Measurements from ENCODE around the gene ASPHD1. TPM values are rescaled to one million over a fixed set of nuclear protein-coding genes. Genes with fewer than 3 reads are reported as not detected.

ASPHD1 gene
- polyA plus RNA-seq, 3 donors, result not detected

- H3K27me3 Mint-ChIP-seq (ENCODE audit: low read depth in 3 of 3), result peaks cover 1 to 9% (median 2%) of the 10 kb centered on the region in 3 donors
- Histone ChIP-seq H3K36me3 (replicated peaks in 1 of 2; ENCODE audit: control insufficient read depth in 1 of 2, insufficient read depth in 2 of 2, low read length in 2 of 2) (no peaks in the 10 kb centered on the region), H3K4me1 (ENCODE audit: control insufficient read depth in 1 of 2, insufficient read depth in 2 of 2, low read length in 2 of 2) (peaks cover 14 to 16% of the 10 kb centered on the region in 2 donors), H3K27me3 (ENCODE audit: control insufficient read depth in 2 of 2, insufficient read depth in 2 of 2, low read length in 2 of 2) (no peaks in the 10 kb centered on the region), H3K9me3 (replicated peaks in 1 of 2; ENCODE audit: control insufficient read depth in 1 of 2, insufficient read depth in 1 of 2, low read length in 2 of 2) (no peaks in the 10 kb centered on the region), H3K4me3 (replicated peaks in 1 of 3; ENCODE audit: low read depth in 2 of 3, low read length in 3 of 3) (no peak overlapping the region), H3K4me2 (replicated peaks; ENCODE audit: extremely low read depth, low read length, poor library complexity, severe bottlenecking) (no peak overlapping the region), H3K9ac (ENCODE audit: insufficient read depth, low read length, poor library complexity, severe bottlenecking) (no peak overlapping the region), H3K79me2 (ENCODE audit: insufficient read depth, low read length) (no peaks in the 10 kb centered on the region), H2AFZ (ENCODE audit: insufficient read depth, low read depth, low read length, poor library complexity, severe bottlenecking) (no peak overlapping the region), H3K27ac (ENCODE audit: low read depth in 1 of 2, low read length in 2 of 2) (no peak overlapping the region), H4K20me1 (ENCODE audit: insufficient read depth, low read length) (no peaks in the 10 kb centered on the region)
- DNase-seq, result no peak
- no peak overlapping the region for H3K4me3 Mint-ChIP-seq
- H3K4me1 Mint-ChIP-seq, result peaks cover 20% of the 10 kb centered on the region
- intact Hi-C loops (cut with micrococcal nuclease), result no loop called here
- no peak overlapping the region for H3K27ac Mint-ChIP-seq
- 90% methylated on average over 20 of the region's 23 CpGs for WGBS (ENCODE audit: insufficient coverage)
- H3K9me3 Mint-ChIP-seq, result peaks cover 0 to 2% (median 0%) of the 10 kb centered on the region in 7 donors
- TF ChIP-seq CTCF (IDR thresholded peaks at IDR 0.05), result no peak
- H3K36me3 Mint-ChIP-seq, result peaks cover 4 to 12% of the 10 kb centered on the region in 2 donors
Measured at GRCh38 chr16:29906520-29907244, 6.4 kb downstream of the ASPHD1 start.

- Histone ChIP-seq H3K4me2 (replicated peaks; ENCODE audit: extremely low read depth, low read length, poor library complexity, severe bottlenecking) (no peak overlapping the region), H3K27me3 (ENCODE audit: control insufficient read depth in 2 of 2, insufficient read depth in 2 of 2, low read length in 2 of 2) (no peaks in the 10 kb centered on the region), H3K4me3 (replicated peaks in 1 of 3; ENCODE audit: low read depth in 2 of 3, low read length in 3 of 3) (no peak overlapping the region), H3K9me3 (replicated peaks in 1 of 2; ENCODE audit: control insufficient read depth in 1 of 2, insufficient read depth in 1 of 2, low read length in 2 of 2) (no peaks in the 10 kb centered on the region), H3K9ac (ENCODE audit: insufficient read depth, low read length, poor library complexity, severe bottlenecking) (no peak overlapping the region), H3K36me3 (replicated peaks in 1 of 2; ENCODE audit: control insufficient read depth in 1 of 2, insufficient read depth in 2 of 2, low read length in 2 of 2) (no peaks in the 10 kb centered on the region), H3K4me1 (ENCODE audit: control insufficient read depth in 1 of 2, insufficient read depth in 2 of 2, low read length in 2 of 2) (peaks cover 14 to 16% of the 10 kb centered on the region in 2 donors), H4K20me1 (ENCODE audit: insufficient read depth, low read length) (no peaks in the 10 kb centered on the region), H3K27ac (ENCODE audit: low read depth in 1 of 2, low read length in 2 of 2) (no peak overlapping the region), H3K79me2 (ENCODE audit: insufficient read depth, low read length) (no peaks in the 10 kb centered on the region), H2AFZ (ENCODE audit: insufficient read depth, low read depth, low read length, poor library complexity, severe bottlenecking) (no peak overlapping the region)
- Mint-ChIP-seq H3K27ac (no peak overlapping the region), H3K4me3 (no peak overlapping the region), H3K27me3 (ENCODE audit: low read depth in 3 of 3) (peaks cover 0 to 4% (median 0%) of the 10 kb centered on the region in 3 donors), H3K4me1 (peaks cover 20% of the 10 kb centered on the region), H3K36me3 (peaks cover 8 to 15% of the 10 kb centered on the region in 2 donors), H3K9me3 (peaks cover 0 to 2% (median 0%) of the 10 kb centered on the region in 7 donors)
- intact Hi-C loops (cut with micrococcal nuclease), result no loop called here
- DNase-seq, result no peak
- WGBS (ENCODE audit: insufficient coverage), result 100% methylated on average over 1 of the region's 2 CpGs
- TF ChIP-seq CTCF (IDR thresholded peaks at IDR 0.05), result no peak
Measured at GRCh38 chr16:29907973-29908372, 7.7 kb downstream of the ASPHD1 start.

All from CD14-positive monocyte (primary cell).